SK-N-SH treated with all-trans-retinoic acid at 6 μM for 48 hours (cell line): Measurements from ENCODE around the gene PRKD3.

Experiments
- ATAC-seq: fragments of 200-7000 bp; cut with Tn5 transposase; 3 replicates; pipeline ENCODE4 v1.9.1; 2020; ENCODE audit warnings: mild to moderate bottlenecking, moderate library complexity
- ARNTL ChIP-seq: fragments of 450-650 bp; formaldehyde crosslinking; IDR thresholded peaks from 2 replicates; pipeline ENCODE4 v1.5.0; 2020; ENCODE audit warnings: low read depth, mild to moderate bottlenecking, moderate library complexity, borderline replicate concordance
- BACH2 ChIP-seq: fragments of 250-450 bp; sonication (Bioruptor Pico); IDR thresholded peaks from 2 replicates; pipeline ENCODE4 v1.9.0; 2021; ENCODE audit warnings: mild to moderate bottlenecking, borderline replicate concordance
- CREB5 ChIP-seq: fragments of 250-450 bp; sonication (Bioruptor Pico); IDR thresholded peaks from 2 replicates; pipeline ENCODE4 v1.5.1; 2020; ENCODE audit warnings: low read depth, mild to moderate bottlenecking, moderate library complexity
- CSDC2 ChIP-seq: fragments of 250-450 bp; sonication (Bioruptor Pico); IDR thresholded peaks from 2 replicates; pipeline ENCODE4 v1.5.0; 2020; ENCODE audit warnings: mild to moderate bottlenecking, moderate library complexity
- CSRNP3 ChIP-seq: fragments of 250-450 bp; sonication (Bioruptor Pico); IDR thresholded peaks from 2 replicates; pipeline ENCODE4 v1.5.1; 2021; ENCODE audit warnings: mild to moderate bottlenecking, moderate library complexity
- GLIS3 ChIP-seq: fragments of 250-450 bp; sonication (Bioruptor Pico); IDR thresholded peaks from 2 replicates; pipeline ENCODE4 v1.5.0; 2020; ENCODE audit warnings: mild to moderate bottlenecking, moderate library complexity
- ISL1 ChIP-seq: fragments of 250-450 bp; sonication (Bioruptor Pico); IDR thresholded peaks from 2 replicates; pipeline ENCODE4 v2.1.2; 2022; ENCODE audit warnings: mild to moderate bottlenecking, moderate library complexity
- OSR1 ChIP-seq: fragments of 250-450 bp; sonication (Bioruptor Pico); IDR thresholded peaks from 2 replicates; pipeline ENCODE4 v1.8.0; 2022; ENCODE audit warnings: moderate library complexity, mild to moderate bottlenecking, inconsistent platforms
- PATZ1 ChIP-seq: fragments of 250-450 bp; sonication (Bioruptor Pico); IDR thresholded peaks from 2 replicates; pipeline ENCODE4 v1.8.0; 2020; ENCODE audit warnings: mild to moderate bottlenecking, moderate library complexity, borderline replicate concordance
- POU6F1 ChIP-seq: fragments of 250-450 bp; sonication (Bioruptor Pico); IDR thresholded peaks from 2 replicates; pipeline ENCODE4 v1.8.0; 2021; ENCODE audit warnings: low read depth, mild to moderate bottlenecking, moderate library complexity, borderline replicate concordance
- RARB ChIP-seq: fragments of 250-450 bp; sonication (Bioruptor Pico); IDR thresholded peaks from 2 replicates; pipeline ENCODE4 v1.8.0; 2021; ENCODE audit warnings: mild to moderate bottlenecking, moderate library complexity
- SNAI2 ChIP-seq: fragments of 250-450 bp; sonication (Bioruptor Pico); IDR thresholded peaks from 2 replicates; pipeline ENCODE4 v1.5.0; 2020; ENCODE audit warnings: mild to moderate bottlenecking, moderate library complexity
- TCF4 ChIP-seq: fragments of 250-450 bp; sonication (Bioruptor Pico); IDR thresholded peaks from 2 replicates; pipeline ENCODE4 v1.8.0; 2021; ENCODE audit warnings: mild to moderate bottlenecking, moderate library complexity, borderline replicate concordance
- TOX ChIP-seq: fragments of 250-450 bp; sonication (Bioruptor Pico); IDR thresholded peaks from 2 replicates; pipeline ENCODE4 v1.8.0; 2021; ENCODE audit warnings: mild to moderate bottlenecking, moderate library complexity, borderline replicate concordance
- TSHZ2 ChIP-seq: fragments of 250-450 bp; sonication (Bioruptor Pico); IDR thresholded peaks from 2 replicates; pipeline ENCODE4 v1.5.0; 2020; ENCODE audit warnings: mild to moderate bottlenecking, moderate library complexity
- ZC3H10 ChIP-seq: fragments of 250-450 bp; sonication (Bioruptor Pico); IDR thresholded peaks from 2 replicates; pipeline ENCODE4 v1.5.1; 2021; ENCODE audit warnings: mild to moderate bottlenecking, moderate library complexity
- ZFP3 ChIP-seq: fragments of 250-450 bp; sonication (Bioruptor Pico); IDR thresholded peaks from 2 replicates; pipeline ENCODE4 v1.5.0; 2020; ENCODE audit warnings: mild to moderate bottlenecking, moderate library complexity
- ZFP30 ChIP-seq: fragments of 450-650 bp; formaldehyde crosslinking; IDR thresholded peaks from 2 replicates; pipeline ENCODE4 v1.5.0; 2022; ENCODE audit warnings: mild to moderate bottlenecking, moderate library complexity
- ZNF565 ChIP-seq: fragments of 450-650 bp; formaldehyde crosslinking; conservative IDR thresholded peaks from 2 replicates; pipeline ENCODE4 v1.5.0; 2020; ENCODE audit warnings: low read depth, mild to moderate bottlenecking, moderate library complexity
- ZNF70 ChIP-seq: fragments of 450-650 bp; formaldehyde crosslinking; IDR thresholded peaks from 2 replicates; pipeline ENCODE4 v1.5.0; 2020; ENCODE audit warnings: mild to moderate bottlenecking, moderate library complexity
- ZNF8 ChIP-seq: fragments of 450-650 bp; formaldehyde crosslinking; IDR thresholded peaks from 2 replicates; pipeline ENCODE4 v1.5.0; 2020; ENCODE audit warnings: mild to moderate bottlenecking, moderate library complexity

Gene PRKD3

GRCh38 chr2:37307500-37307899, 17.1 kb downstream of the PRKD3 start:
- TF ChIP-seq CREB5, result no peak
- no peak for TF ChIP-seq ZFP30
- TF ChIP-seq ZC3H10 (CRISPR knock-in tag), result no peak
- no peak for TF ChIP-seq ZFP3 (CRISPR knock-in tag)
- no peak for TF ChIP-seq POU6F1 (CRISPR knock-in tag)
- no peak for TF ChIP-seq BACH2 (CRISPR knock-in tag)
- TF ChIP-seq CSDC2 (CRISPR knock-in tag), result no peak
- no peak for TF ChIP-seq ISL1 (CRISPR knock-in tag)
- no peak for TF ChIP-seq ZNF8
- no peak for TF ChIP-seq SNAI2
- no peak for TF ChIP-seq TSHZ2
- TF ChIP-seq GLIS3 (CRISPR knock-in tag), result no peak
- ATAC-seq, result no peak

- ATAC-seq, result no peak
- TF ChIP-seq ZNF70 (CRISPR knock-in tag) (no peak), GLIS3 (CRISPR knock-in tag) (no peak), POU6F1 (CRISPR knock-in tag) (no peak), TCF4 (CRISPR knock-in tag) (no peak), ZNF8 (no peak), ZC3H10 (CRISPR knock-in tag) (no peak), ISL1 (CRISPR knock-in tag) (no peak), RARB (CRISPR knock-in tag) (no peak), SNAI2 (no peak), CSRNP3 (no peak), OSR1 (CRISPR knock-in tag) (no peak), PATZ1 (CRISPR knock-in tag) (no peak), CREB5 (no peak), ARNTL (CRISPR knock-in tag) (no peak), TOX (CRISPR knock-in tag) (no peak), ZNF565 (CRISPR knock-in tag) (no peak), ZFP30 (no peak)
- TF ChIP-seq, all 23 proteins: peak for 0
Measured at GRCh38 chr2:37306024-37306423, 18.6 kb downstream of the PRKD3 start.
